COLO668 (cell line): ENCODE data around the gene PPP1R26.

ENCODE experiments used
- DNase-seq: peaks from one replicate; lab custom pipeline; 2025; ENCODE audit not compliant: unreplicated experiment; lab: John Stamatoyannopoulos, UW

Gene PPP1R26

GRCh38 chr9:135488013-135488330 lies 8.4 kb downstream of the PPP1R26 start:
- no peak for DNase-seq

- DNase-seq, result no peak
Measured at GRCh38 chr9:135488527-135488926, 8.9 kb downstream of the PPP1R26 start.

GRCh38 chr9:135489188-135489906 lies 9.8 kb downstream of the PPP1R26 start:
- no peak for DNase-seq

- DNase-seq, result no peak
Measured at GRCh38 chr9:135490166-135490870, 10.7 kb downstream of the PPP1R26 start.

- no peak for DNase-seq
Measured at GRCh38 chr9:135490980-135491464, 11.4 kb downstream of the PPP1R26 start.

- DNase-seq, result no peak
Measured at GRCh38 chr9:135491764-135492163, 12.2 kb downstream of the PPP1R26 start.

GRCh38 chr9:135492886-135493669 lies 13.5 kb downstream of the PPP1R26 start:
- DNase-seq, result no peak

GRCh38 chr9:135494791-135495559 lies 15.4 kb downstream of the PPP1R26 start:
- no peak for DNase-seq

GRCh38 chr9:135498381-135499126 lies 19.0 kb downstream of the PPP1R26 start:
- DNase-seq, result no peak

- DNase-seq, result peak; percentile 91
Measured at GRCh38 chr9:135499326-135500070, 19.9 kb downstream of the PPP1R26 start.

GRCh38 chr9:135500071-135500524 lies 20.5 kb downstream of the PPP1R26 start:
- DNase-seq, result no peak

GRCh38 chr9:135500525-135501260 lies 21.1 kb downstream of the PPP1R26 start, which contains the start of gene MRPS2:
Gene MRPS2 (plus strand): TSS chr9:135500682. CDS start chr9:135500711, 29 bp downstream.
- DNase-seq, result peak; percentile 90

- no peak for DNase-seq
Measured at GRCh38 chr9:135501261-135502167, 21.9 kb downstream of the PPP1R26 start.

GRCh38 chr9:135502168-135502872 lies 22.7 kb downstream of the PPP1R26 start:
- no peak for DNase-seq

- DNase-seq, result no peak
Measured at GRCh38 chr9:135502873-135503321, 23.3 kb downstream of the PPP1R26 start.

GRCh38 chr9:135503371-135504261 lies 24.0 kb downstream of the PPP1R26 start:
- no peak for DNase-seq
